GM21529 (cell line): ENCODE results near the gene KCNQ1.

Source experiments
- ATAC-seq: cut with Tn5 transposase; IDR thresholded peaks from one replicate; pipeline ENCODE4 v1.9.1; 2021; ENCODE audit not compliant: unreplicated experiment

Gene KCNQ1

DNA sequence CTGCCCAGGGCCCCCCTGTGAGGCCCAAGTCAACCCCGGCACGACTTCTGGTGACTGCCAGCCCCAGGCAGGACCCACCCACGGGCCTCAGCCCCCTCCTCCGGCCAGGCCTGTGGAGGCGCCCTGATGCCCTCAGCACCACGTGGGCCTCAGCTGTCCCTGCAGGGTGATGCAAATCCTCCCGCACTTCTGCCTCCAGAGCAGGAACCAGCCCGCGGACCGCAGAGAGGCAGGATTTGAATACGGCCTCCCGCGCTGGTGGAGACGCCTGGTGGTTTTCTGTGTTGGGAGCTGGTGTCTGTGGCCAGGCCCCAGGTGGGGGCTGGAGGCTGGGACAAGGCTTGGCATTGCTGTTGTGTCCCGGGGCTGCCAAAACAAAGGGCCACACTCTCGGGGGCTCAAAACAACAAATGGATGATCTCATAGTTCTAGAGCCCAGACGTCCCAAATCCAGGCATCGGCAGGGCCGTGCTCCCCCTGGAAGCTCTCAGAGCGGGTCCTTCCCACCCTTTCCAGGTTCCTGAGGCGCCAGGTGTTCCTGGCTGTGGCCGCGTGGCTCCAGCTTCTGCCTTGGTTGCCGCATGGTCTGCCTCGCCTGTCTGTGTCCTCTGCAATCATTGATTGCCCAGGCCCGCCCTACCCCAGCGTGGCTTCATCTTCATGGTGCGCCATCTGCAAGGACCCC, 19.9 kb upstream of the KCNQ1 start:
- no peak for ATAC-seq

DNA sequence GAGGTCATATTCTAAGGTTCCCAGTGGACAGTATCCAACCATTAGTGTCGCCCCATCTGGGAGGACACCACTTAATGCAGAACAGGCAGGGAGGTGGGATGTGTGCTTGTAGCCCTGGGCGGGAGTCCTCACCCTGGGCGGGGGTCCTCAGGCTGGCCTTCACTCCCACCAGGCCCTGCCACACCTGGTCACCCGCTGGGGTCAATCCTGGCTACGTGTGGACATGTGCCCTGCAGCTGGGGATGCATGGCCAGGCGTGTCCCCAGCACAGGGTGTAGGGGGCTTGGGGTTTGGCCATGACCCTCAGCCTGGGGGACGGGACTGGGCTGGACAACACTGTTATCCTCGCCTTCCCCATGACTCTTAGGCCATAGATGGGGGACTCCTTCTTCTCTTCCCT, 19.3 kb upstream of the KCNQ1 start:
- no peak for ATAC-seq

DNA sequence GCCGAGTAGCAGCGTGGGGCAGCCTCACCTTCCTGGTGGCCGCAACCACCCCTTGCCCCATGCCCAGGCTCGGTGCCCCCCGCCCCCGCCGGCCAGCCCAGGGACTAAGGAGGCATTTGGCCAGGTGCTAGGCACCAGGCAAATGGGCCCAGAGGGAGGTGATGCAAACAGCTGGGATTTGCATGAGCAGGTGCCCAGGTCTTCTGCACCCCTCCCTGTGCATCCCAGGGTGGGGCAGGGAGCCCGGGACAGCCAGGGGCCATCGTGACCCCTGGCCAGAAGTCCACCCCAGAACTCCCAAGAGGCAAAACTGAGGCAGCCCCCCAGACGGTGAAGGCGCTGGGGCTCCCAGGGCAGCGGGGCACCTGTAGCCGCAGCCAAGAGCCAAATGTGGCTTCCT, 18.6 kb upstream of the KCNQ1 start:
- no peak for ATAC-seq

DNA sequence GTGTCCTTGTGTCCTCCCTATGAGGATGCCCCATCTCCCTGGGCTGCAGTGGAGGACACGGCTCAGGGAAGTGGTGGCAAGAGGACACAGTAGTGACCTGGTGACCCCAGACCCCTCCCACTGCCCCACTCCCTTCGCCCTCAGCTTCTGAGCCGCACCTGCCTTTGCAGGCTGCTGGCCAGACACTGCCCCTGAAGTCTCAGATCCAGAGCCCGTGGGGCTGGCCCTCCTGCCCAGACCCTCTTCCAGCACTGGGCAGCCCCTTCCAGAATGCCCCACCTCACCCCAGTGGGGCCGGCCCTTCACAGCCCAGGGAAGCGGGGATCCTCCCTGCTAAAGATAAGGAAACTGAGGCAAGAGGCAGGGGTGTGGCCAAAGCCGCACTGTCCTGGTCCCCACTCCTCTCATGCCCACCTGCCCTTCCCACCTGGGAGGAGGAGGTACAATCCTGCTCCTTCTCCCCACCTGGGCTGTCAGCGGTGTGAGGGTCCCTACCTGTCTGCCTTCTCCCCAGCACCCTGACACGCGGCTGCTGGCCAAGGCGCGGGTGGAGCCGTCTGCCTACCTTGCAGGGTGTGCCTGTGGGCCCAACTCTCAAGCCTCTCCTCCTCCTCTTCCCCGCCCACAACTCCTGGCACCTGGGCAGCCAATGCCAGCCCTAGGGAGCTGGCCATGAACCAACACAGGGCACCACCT, 17.8 kb upstream of the KCNQ1 start:
- ATAC-seq: no peak

DNA sequence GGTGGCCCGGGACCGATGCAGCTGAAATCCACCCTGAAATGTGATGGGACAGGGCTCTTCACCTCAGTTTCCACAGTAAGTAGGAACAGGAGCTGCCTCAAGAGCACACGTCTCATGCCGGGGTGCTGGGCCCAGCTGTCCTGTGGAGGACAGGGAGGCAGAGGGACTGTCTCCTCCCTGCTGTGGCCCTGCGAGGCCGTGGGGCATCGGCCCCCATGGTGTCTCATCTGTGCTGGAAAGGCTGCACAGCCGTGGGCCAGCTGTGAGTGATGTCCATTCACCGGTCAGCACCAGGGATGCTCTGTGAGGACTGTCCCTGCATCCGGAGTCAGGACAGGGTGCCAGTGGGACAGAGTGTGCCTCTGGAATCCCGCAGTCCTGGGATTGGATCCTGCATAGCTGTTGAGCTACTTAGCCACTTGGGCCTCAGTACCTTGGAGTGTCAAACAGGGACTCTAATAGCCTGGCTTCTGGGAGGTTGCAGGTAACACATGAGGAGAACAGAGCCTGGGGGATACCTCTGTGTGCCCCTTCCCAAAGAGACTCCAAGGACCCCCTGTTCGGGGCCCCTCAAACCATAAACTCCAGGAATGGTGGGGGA, 17.0 kb upstream of the KCNQ1 start:
- no peak for ATAC-seq

DNA sequence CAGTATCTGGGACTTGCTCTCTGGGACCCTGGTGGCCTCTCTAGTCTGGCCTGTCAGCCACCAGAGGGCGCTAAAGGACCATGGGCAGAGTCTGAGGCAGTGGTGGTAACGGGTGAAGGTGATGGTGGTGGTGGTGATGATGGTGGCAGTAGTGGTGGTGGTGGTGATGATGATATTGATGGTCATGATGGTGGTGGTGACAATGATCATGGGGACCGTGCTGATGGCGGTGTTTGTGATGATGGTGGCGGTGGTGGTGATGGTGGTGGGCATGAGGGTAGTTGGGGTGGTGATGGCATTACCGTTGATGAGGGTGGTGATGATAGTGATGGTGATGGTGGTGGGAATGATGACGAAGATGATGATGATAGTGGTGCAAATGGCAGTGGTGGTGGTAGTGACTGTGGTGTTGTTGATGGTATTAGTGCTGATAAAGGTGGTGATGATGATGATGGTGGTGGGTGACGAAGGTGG, 16.4 kb upstream of the KCNQ1 start:
- no peak for ATAC-seq

DNA sequence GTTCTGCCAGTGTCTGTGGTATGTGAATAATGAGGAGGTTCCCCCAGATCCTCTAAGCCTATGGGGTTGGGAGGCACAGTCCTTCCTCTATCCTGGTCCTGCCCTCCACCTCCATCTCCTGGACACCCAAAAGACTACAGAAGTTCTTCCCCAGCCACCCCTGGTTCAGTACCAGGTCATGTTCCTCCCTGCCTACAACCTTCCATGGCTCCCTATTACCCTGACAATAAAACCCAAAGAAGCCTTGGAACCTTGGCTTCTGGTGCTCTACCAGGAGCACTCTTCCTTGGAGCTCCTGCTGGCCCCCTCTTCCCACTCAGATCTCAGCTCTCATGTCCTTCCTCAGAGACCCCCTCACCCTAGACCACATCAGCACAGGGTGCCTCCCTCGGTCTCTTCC, 13.4 kb upstream of the KCNQ1 start:
- no peak for ATAC-seq

DNA sequence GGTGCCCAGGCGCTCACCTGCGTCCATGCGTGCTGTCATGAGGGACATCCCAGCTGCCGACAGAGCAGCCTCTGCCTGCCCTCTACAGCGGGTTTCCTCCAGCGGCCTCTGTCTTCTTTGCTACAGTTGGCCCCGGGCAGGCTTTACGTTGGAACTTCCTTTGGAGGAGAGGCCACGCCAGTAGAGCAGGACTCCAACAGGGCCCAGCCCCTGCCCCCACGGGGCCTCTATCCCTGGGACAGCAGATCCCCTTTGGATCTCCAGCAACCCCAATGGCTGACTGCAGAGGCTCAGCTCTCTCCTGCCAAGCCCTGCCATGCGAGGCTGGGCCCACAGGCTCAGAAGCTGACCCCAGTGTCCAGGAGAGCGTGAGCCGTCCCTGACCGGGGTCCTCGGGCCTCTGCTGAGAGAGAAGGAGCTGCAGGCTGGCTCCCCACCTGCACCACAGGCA, 12.6 kb upstream of the KCNQ1 start:
- ATAC-seq: no peak

DNA sequence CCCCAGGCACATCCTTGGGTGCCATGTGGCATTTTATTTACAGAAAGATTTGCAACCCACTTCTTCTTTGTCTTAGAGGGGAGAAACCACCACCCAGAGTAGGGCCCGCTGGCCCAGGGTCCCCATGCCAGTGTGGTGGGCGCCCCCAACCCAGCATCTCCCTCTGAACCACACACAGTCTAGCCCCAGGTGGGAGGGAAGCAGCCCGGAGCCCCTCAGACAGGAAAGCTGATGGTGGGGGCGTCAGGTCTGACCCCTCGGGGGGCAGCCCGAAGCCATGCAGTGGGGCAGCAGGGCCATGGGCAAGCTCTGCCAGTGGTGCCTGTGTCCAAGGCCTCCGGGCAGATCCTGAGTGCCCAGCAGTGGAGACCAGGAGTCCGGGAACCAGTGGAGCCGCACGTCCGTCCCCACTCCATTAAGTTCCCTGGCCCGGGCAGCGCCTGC, 12.2 kb upstream of the KCNQ1 start:
- no peak for ATAC-seq

DNA sequence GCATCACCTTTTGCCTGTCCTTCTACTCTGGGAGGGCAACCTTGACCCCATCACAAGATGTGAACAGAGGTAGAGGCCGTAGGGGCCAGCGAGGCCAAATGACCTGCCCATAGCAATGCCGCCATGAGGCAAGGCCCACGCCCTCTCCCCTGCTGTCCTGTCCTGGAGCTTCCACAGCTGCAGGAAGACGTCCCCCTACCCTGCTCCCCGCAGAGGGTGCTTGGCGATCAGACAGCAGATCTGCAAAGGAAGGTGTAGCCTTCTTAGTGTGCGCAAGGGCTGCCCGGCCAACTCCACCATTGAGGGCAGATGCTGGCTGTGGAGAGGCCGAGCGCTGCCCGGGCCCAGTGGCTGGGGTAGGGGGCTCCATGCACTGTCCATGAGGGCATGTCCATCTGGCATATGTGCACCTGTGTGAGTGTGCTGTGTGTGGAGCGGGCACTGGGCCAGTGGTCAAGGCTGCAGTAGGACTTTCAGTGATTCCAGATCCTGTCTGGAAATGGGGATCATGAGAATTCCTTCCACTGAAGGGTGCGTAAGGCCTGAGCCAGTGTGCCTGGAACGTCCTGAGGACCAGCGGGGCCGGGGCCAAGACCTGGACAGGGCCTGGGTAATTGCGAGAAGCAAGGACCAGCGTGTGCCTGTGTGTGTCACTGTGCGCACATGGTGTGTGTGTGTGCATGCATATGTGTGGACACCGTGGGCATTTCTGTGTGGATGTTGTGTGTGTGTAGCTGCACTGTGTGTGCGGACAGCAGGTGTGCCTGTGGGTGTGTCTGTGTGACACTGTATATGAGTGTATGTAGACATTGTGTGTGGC, 11.5 kb upstream of the KCNQ1 start:
- ATAC-seq: no peak

DNA sequence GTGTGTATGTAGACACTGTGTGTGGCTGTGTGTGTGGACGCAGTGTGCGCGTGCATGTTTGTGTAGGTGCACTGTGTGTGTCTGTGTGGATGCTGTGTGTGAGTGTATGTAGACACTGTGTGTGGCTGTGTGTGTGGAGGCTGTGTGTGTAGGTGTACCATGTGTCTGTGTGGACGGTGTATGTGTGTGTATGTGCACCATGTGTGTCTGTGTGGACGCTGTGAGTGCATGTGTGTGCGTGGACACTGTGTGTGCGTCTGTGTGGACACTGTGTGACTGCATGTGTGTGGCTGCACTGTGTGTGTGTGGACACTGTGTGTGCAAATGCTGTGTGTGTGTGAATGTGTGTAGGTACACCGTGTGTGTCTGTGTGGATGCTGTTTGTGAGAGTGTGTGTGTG, 10.8 kb upstream of the KCNQ1 start:
- ATAC-seq: no peak

DNA sequence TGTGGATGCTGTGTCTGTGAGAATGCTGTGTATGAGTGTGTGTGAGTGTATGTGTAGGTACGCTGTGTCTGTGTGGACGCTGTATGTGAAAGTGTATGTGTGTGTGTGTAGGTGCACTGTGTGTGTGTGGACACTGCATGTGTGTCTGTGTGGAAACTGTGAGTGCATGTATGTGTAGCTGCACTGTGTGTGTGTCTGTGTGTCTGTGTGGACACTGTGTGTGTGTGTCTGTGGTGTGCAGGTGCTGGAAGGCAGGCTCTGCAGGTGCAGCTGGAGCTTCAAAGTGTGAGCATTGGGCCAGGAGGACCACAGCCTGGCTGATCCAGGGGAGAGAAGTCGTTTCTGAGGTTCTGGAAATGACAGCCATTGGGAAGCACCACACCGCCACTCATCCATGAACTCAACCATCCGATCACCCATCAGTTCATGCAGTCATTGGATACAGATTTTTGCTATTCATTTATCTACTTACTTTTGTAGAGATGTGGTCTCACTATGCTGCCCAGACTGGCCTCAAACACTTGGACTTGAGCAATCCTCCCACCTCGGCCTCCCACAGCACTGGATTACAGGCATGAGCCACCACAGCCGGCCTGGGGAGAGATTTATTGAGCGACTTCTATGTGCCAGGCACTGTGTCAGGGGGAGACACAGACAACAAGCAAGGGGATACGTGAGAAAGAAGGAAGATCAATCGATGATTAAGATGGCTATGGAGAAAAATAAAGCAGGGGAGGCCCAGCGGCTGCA, 10.1 kb upstream of the KCNQ1 start:
- no peak for ATAC-seq

DNA sequence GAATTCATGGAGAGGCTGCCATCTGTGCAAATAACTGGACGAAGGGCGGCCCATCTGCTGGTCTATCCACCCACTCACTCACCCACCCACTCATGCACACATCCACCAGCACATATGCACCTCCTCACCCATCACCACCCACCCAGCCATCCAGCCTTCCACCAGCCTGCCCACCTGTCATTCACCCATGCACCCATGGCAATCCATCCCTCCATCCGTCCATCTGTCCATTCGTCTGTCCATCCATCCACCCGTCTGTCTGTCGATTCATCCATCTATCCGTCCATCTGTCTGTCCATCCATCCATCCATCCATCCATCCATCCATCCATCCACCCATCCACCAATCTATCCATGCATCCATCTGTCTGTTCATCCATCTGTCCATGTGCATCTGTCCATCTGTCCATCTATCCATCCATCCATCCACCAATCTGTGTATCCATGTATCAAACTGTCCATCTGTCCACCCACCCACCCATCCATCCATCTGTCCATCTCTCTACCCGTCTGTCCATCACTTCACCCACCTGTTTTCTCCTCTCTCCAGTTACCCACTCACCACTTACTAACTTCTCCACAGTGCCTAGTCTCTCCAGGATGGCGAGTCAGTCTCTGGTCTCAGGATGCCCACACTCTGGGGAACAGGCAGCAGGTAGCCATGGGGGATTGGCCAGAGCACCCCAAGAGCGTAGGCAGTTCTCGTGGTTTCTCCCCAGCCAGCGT, 9.4 kb upstream of the KCNQ1 start:
- no peak for ATAC-seq

DNA sequence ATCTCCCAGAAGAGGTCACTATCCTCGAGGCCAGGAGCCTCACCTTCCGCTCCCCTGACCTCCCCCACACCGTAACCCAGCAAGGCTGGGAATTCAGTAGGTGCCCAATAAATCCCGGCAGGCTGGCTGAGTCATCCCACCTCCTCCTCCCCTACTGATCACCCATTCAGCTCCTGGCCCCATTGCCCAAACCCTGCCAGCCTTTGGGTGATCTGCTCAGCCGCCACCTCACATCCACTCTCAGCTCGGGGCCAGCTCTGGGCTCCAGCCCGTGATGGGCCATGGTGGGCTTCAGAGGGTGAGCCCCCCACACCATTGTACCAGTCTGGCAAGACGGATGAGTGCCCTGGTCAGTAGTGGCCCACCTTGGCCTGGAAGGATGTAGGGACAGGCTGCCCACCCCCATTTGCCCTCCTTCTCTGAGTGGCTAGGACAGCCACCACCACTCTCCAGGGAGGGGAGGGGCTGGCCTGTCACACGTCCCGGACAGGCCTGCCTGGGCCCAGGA, 8.7 kb upstream of the KCNQ1 start:
- ATAC-seq: no peak

DNA sequence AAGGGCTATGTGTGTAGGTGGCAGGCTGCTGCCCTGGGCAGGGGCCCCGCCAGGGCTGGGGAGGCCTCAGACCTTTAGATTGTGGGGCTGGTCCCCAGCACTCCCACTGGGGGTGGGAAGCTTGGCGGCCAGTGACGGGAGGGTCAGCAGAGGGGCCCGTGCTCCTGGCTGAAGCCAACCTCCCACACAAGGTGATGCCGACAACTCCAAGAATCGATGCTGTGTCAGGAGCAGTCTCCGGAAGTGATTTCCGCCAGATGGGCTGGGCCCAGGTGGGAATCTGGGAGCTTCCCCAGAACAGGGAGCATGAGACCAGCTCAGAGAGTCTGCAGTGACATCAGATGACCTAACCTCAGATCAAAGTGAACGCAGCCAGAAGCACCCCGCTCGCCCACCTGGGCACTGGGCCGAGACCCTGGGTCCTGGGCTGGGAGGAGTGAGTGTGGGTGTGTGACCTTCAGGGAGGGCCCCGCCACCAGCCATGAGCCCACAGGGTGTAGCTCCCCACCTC, 8.2 kb upstream of the KCNQ1 start:
- ATAC-seq: no peak

DNA sequence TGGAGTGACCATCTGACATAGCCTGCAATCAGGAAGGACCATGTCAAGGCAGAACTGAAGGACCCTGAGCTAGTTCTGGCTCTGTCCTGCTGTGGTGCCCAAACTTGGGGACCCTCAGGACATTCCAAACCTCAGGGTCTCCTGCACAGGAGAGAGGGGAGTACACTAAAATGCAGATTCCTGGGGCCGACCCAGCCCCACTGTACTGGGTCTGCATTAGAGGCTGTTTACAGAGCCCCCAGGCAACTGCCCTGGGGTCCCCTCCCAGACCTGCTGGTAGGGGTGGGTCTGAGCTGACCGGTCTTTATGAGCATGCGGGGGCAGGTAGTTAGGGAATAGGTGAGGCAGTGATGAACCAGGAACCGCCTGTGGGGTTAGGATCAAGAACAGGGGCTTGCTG, 7.3 kb upstream of the KCNQ1 start:
- no peak for ATAC-seq

DNA sequence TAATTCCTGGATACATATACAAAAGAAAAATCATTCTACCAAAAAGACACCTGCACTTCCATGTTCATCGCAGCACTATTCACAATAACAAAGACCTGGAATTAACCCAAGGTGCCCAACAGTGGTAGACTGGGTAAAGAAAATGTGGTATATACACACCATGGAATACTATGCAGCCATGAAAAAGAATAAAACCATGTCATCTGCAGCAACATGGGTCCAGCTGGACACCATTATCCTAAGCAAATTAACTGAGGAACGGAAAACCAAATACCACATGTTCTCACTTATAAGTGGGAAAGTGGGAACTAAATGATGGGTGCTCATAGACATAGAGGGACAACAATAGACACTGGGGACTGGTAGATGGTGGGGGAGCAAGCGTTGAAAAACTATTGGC, 5.0 kb upstream of the KCNQ1 start:
- no peak for ATAC-seq

DNA sequence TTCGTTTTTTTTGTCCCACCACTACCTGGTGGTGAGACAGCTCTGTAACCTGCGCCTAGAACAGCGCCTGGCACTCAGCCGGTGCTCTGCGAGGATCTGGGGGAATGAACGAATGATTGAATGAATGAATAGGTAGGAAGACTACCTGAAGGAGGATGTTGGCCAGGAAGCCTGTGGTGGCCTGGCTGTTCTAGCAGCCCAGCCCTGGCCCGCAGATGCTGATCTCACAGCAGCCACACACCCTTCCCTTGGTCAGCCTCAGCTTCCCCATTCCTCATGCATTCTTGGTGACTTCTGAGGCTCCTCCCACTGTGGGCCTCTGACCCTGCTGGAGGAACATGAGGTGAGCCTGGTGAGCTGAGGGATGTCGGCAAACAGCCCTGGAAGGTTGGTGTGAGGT, 4.2 kb upstream of the KCNQ1 start:
- ATAC-seq: no peak

DNA sequence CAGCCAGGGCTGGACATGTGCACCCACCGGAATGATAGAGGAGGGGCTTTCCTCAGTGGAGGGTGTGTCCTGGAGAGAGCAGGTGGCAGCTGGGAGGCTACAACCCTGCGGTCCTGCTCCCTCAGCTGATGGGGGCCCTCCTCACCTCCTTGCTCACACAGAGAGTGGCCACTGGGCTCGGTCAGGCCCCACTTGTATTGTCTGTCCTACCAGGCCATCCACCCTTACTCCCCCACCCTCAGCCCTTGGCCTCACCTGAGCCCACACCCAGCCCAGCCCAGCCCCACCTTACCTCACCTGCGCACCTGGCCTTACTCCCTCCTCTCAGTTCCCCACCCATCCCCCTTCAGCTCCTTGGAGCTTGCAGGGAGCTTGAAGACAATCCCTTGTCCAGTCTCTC, 3.6 kb upstream of the KCNQ1 start:
- ATAC-seq: no peak

DNA sequence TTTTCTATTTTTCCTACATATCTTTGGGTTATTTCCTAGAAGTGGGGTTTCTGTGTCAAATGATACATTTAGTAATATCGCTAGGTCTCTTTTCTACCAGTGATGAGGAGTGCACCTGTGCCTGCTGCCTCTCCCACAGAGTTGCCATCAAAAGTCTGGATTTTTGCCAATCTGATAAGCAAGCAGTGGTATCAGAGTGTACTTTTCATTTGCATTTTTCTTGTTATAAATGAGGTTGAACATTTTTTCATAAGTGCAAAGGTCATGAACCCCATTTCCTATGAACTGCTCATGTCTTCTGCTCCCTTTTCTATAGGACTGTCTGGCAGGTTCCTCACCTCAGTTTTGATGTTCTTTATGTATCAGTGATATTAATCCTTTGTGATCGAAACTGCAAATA, 2.2 kb upstream of the KCNQ1 start:
- no peak for ATAC-seq
